T1000 (cell line): ENCODE data around the gene LCE3D.
"Not testable (repeated sequence)": the region's sequence is repeated elsewhere in the genome, so short reads cannot be mapped to it uniquely, and the experiment has no call there.

Source experiments
- DNase-seq: peaks from one replicate; lab custom pipeline; 2025; ENCODE audit warnings: mixed read lengths; lab: John Stamatoyannopoulos, UW

The LCE3D gene

GRCh38 chr1:152580433-152580832 lies at the start of gene LCE3D:
LCE3D (minus strand) TSS chr1:152580516; CDS start chr1:152579936, 580 bp downstream.
- DNase-seq: no peak

- DNase-seq: no peak
Measured at GRCh38 chr1:152626744-152627143, 46.4 kb upstream of the LCE3D start.

DNA sequence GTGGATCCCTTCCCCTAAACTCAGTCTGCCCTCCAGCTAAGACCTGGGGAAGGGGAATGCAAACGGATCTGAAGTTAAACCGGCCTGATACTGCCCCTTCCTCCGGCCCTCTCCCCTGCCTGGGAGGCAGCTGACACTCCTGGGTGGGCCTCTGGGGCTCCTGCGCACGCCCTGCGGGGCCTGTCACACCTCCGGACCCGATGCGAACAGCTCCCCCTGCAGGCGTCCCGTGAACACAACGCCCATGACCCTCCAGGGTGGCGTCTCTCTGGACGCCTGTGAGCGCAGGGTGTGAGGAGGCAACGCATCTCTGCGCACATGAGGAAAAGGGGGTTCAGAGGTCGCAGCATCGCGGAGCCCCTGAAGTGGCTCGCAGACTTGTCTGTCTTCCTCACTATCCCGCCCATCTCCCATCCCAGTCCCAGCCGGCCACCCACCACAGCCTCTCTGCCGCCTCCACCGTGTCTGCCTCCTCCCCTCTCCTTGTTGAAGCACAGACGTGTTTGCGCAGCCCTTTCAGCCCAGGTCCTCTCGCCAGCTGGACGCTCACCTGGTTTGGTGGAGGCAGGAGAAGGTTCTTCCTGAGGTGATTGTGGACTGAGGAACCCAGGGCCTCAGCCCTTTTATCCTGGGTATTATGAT lies 43.0 kb upstream of the LCE3D start:
- no peak for DNase-seq

- no peak for DNase-seq
Measured at GRCh38 chr1:152622803-152623202, 42.5 kb upstream of the LCE3D start, which contains the start of gene LCE3A. LCE3A (minus strand) TSS chr1:152623103; CDS start chr1:152623103, 0 bp downstream.

DNA sequence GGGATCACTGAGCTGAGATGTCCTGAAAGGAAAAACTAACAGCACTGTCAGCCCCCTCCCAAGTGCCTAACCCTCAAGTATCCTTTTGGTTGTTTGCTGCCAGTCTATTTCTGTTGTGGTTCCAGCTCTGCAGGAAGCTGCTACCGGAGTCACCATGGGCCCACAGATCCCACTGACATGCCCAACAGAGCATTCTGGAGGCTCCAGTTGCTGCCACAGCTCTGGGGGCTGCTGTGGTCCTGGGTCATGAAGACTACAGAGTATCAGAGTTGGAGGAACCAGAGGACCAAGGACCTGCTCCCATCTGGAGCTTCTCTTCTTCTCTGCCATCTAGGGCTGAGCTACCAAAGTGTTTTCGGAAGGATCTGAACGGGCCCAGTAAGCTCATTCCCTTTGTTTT lies 41.7 kb upstream of the LCE3D start:
- DNase-seq: no peak

GRCh38 chr1:152613511-152613910 lies 33.2 kb upstream of the LCE3D start, which contains the start of gene LCE3B:
LCE3B (plus strand) TSS chr1:152613811; CDS start chr1:152613811, 0 bp downstream.
- no peak for DNase-seq

DNA sequence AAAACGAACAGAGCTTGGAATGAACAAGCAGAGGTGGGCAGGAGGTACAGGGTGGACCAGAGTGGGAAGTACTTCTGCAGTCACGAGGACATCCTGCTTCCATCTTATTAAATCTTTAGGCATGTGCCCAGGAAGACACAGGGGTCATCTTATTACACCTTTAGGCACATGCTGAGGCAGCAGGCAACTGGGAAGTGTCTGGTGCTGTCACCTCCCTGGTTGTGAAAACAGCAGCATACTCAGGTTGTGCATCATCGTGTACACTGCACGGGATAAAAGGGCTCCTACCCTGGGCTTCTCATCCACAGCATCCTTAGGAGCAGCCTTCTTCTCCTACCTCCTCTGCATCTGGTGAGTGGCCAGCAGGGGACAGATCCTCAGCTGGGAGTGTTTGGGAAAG lies 19.6 kb upstream of the LCE3D start, which contains the start of gene LCE3C:
Gene LCE3C (plus strand): TSS at position 301 of the 400 bp plus-strand sequence. CDS start 498 bp downstream, outside the sequence.
- no peak for DNase-seq

DNA sequence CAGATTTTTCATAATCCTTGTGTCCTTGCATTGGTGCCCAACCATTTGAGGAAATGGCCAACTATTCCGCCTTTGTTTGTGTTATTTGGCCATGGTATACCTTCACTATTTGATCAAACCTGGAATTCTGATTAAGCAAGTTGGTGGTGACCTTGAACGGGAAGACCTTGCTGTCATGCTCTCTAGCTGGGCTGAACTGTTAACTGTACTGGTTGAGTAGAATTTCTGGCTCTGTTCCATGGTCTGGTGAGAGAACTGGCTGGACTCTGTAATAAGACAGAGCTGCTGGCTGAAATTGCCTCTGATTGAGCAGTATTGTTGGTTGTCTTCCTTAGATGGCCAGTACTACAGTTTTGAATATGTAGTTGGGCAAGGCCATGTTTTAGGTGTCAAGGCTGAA lies 16.7 kb upstream of the LCE3D start:
- no peak for DNase-seq

DNA sequence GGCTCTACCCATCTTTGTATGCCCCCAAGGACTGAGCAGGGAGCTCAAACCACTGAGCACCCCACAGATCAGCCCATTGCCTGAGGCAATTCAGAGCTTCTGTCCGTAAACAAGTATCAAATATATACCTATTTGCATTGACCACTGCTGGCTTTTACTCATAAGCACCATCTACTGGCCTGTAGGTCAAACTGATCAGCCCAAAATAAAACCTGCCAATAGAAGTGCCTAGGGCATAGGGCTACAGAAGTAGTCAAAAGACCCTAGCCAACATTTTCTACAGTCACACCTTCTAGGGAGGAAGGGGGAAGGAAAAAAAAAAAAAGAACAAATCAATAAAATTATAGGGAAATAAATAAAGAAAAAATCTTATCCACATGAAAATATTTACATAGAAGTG lies 5.3 kb upstream of the LCE3D start:
- DNase-seq: no peak

GRCh38 chr1:152582647-152583046 lies 2.3 kb upstream of the LCE3D start:
- DNase-seq: no peak

- DNase-seq: not testable (repeated sequence)
Measured at GRCh38 chr1:152579526-152579925, 790 bp downstream of the LCE3D start.

DNA sequence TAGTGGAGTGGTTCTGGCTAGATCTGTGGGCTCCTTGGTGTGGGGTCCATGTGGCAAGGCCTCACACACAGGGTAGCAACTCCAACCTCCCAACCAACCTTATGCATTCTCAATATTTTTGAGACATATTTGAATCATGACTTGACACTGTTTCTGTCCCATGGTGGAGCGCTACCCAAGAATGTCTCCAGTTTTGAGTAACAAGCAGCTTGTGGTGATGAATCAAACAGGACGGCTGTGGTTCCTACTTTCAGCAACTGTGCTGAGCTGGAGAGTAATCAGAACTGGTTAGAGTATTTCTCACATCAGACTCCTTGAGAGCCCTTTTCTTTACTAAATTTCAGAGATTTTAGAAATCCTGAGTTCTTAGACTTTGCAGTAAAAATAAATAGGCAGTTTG lies 3.1 kb downstream of the LCE3D start:
- no peak for DNase-seq

DNA sequence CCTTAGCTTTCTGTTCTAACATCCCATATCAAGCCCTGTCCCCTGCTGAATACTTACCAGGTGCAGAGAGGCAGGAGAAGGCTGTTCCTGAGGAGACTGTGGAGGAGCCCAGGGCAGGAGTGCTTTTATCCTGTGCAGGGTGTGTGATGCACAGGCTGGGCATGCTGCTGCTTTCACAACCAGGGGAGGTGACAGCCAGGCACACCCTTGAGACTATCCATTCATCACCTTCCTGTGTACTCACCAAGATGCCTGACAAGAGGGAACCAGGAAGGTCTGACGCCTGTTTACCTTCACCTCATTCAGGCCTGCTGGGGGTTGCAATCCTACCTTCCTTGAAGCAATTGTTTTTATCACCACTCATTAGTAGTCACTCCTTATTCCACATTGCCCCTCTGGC lies 13.6 kb downstream of the LCE3D start, which contains the start of gene LCE3E:
Gene LCE3E (minus strand): TSS at position 100 of the 400 bp plus-strand sequence. CDS start 572 bp downstream, outside the sequence.
- no peak for DNase-seq

- DNase-seq: no peak
Measured at GRCh38 chr1:152565535-152566215, 14.6 kb downstream of the LCE3D start.

- DNase-seq: no peak
Measured at GRCh38 chr1:152565115-152565514, 15.2 kb downstream of the LCE3D start.

DNA sequence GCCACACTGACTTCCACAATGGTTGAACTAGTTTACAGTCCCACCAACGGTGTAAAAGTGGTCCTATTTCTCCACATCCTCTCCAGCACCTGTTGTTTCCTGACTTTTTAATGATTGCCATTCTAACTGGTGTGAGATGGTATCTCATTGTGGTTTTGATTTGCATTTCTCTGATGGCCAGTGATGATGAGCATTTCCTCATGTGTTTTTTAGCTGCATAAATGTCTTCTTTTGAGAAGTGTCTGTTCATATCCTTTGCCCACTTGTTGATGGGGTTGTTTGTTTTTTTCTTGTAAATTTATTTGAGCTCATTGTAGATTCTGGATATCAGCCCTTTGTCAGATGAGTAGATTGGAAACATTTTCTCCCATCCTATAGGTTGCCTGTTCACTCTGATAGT lies 32.0 kb downstream of the LCE3D start:
- not testable (repeated sequence) for DNase-seq

DNA sequence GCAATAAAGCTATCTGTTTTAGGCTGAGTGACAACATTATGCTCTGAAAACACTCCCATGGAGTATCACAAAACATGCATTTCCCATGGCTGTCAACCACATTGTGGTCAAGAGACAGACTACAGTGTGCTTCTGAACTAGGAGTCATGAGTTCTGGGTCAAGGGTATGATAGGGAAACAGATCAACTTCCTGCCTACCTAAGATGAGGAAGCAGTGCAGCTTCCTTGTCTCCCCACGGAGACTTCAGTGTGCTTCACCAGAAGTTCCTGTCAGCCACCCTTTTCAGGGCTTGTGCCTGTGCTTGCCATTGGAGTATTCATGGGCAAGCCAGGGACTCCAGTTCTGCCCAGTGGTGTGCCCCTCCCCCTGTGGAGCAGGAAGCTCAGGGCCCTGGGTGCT lies 33.6 kb downstream of the LCE3D start:
- no peak for DNase-seq

DNA sequence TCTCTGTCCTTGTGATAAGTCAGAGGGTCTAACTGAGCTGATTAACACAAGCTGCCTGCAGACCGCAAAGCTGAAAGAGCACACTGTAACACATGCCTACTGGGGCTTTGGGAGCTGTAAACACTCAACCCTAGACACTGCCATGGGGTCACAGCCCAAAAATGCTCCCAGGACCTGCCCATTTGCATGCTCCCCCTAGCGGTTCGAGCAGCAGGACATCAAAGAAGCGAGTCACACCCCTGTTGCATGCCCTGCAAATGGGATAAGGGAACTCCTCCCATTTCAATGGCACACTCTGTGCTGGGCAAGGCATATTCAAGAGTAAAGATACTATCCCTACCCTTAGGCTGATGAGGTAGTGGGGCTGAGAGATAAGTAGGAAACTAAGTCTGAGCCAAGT lies 36.5 kb downstream of the LCE3D start:
- no peak for DNase-seq

GRCh38 chr1:152539901-152540300 lies 40.4 kb downstream of the LCE3D start:
- DNase-seq: no peak

DNA sequence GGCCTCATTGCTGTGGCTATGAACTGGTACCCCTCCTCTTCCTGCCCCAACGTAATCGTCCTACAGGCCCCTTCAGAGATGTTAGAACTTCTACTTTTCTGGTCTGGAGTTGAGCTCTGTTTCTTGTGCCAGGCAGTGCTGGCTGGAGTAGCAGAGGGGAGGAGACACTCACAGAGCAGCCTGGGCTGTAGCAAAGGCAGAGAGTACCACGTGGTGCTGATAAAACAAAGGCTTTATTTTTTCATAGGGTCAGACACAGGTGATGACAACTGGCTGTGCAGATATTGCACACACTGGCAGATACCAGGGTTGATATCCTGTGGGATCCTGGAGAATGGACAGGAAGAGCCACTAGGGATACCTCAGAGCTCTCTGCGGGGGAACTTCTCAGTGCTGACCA lies 42.8 kb downstream of the LCE3D start:
- DNase-seq: no peak

- no peak for DNase-seq
Measured at GRCh38 chr1:152535774-152536173, 44.5 kb downstream of the LCE3D start.

DNA sequence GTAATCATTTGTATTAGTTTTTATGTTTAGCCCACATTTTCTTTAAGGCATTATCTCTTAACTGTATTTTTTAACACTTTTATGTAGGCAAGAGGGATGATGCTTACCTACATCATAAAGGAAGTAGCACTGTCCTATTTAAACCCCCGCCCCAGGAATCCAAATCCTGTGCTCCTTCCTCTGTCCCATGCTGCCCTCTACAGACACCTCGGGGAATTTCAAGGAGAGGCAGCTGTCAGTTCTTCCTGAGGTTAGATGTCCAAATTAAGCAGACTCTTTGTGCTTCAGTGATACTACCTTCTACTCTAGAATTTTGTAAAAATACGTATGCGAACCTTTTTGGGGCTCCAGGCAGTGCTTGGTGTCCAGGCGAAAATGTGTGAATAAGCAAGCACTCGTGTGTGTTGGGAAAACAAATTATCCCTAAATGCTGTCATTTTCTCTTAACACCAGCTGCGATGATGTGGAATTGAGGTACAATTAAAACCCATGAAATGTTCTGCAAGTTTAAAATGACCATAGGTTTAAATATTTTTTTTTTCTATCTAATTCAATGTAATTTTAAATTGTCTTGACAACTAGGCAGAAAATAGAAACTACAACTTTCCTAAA lies 46.9 kb downstream of the LCE3D start:
- DNase-seq: no peak
